GM12874 (cell line): Measurements from ENCODE around the gene FAM234A.

Source experiments
- TF ChIP-seq, protein P1 (sequence below): IDR thresholded peaks from 2 replicates; pipeline ENCODE4 v1.5.1; 2011; ENCODE audit warnings: low read depth, mild to moderate bottlenecking, control low read depth, low read length, moderate library complexity; ENCODE audit not compliant: insufficient read depth

Gene FAM234A

DNA sequence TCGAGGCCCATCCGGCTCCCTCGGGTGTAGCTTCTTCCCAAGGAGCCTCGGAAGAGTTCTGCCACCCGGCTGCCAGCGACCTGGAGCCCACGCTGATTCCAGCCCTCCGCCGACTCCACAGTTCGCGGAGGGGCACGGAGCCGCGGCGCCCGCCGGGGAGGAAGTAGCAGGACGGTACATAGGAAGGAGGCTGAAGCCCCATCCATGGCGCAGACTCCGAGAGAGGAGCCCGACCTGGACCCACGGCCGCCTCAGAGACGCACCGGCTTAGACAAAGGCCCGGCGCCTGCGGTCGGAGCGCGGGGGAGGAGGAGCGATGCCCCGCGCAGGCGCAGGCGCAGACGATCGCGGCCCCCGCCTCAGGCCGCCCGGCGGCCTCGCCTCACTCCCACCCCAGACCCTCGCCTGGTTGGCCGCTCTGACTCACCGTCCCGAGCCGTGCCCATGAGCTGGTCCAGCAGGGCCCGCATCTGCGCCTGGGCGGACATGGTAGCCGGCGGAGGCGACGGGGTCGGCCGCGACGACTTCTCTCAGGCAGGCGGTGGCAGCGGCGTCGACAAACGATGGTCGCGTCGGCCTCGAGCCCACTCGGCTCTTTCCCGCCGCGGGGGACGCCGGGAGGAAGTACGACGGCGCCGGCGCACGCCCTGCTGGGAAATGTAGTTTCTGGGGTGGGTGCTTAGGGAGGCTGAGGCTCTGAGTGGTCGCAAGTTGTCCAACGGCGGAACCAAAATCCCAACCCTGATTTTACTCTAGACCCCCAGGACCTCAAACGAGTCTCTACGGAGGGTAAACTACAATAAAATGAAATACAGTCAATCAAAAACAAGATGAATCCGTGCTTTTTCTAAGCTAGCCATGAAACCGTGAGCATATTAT, 5.5 kb upstream of the FAM234A start, which contains the start of gene LUC7L:
Gene LUC7L, minus strand, starts transcription at position 598 of the 879 bp plus-strand sequence. Its CDS starts 110 bp downstream, at position 488.
- TF ChIP-seq, protein P1, sequence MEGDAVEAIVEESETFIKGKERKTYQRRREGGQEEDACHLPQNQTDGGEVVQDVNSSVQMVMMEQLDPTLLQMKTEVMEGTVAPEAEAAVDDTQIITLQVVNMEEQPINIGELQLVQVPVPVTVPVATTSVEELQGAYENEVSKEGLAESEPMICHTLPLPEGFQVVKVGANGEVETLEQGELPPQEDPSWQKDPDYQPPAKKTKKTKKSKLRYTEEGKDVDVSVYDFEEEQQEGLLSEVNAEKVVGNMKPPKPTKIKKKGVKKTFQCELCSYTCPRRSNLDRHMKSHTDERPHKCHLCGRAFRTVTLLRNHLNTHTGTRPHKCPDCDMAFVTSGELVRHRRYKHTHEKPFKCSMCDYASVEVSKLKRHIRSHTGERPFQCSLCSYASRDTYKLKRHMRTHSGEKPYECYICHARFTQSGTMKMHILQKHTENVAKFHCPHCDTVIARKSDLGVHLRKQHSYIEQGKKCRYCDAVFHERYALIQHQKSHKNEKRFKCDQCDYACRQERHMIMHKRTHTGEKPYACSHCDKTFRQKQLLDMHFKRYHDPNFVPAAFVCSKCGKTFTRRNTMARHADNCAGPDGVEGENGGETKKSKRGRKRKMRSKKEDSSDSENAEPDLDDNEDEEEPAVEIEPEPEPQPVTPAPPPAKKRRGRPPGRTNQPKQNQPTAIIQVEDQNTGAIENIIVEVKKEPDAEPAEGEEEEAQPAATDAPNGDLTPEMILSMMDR = no peak

DNA sequence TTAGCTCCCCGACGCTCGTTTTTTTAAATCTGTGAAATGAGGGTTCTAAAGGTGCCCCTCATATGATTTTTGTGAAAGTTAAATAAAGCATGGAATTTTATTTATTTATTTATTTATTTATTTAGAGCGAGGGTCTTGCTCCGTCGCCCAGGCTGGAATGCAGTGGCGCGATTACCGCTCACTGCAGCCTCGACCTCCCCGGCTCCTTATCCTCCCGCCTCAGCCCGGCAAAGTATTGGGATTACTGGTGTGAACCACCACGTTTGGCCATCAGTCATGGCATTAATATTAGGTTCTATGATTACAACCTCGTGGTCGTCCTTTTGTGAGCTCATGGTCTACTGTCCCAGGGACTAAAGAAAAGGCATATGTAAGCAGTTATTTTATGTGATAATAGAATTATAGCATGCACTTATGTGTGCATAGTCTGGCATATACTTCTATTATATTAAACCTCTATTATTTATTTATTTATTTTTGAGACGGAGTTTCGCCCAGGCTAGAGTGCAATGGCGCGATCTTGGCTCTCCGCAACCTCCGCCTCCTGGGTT, 4.8 kb upstream of the FAM234A start:
- TF ChIP-seq, protein P1 = no peak

DNA sequence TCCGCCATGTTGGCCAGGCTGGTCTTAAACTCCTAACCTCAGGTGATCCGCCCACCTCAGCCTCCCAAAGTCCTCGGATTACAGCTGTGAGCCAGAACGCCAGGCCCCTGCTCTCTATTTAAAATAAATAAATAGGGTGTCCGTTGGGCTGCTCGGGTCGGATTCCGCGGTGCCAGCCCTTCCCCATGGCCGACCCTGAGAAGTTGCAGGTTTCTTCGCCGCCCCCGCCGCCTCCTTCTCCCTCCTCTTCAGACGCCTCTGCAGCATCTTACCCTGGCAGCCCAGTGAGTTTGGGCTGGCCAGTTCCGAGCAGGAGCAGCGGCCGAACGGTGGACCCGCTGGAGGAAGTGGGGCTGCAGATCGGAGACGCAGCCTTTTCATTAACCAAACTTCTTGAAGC, 3.7 kb upstream of the FAM234A start:
- TF ChIP-seq, protein P1 = no peak

DNA sequence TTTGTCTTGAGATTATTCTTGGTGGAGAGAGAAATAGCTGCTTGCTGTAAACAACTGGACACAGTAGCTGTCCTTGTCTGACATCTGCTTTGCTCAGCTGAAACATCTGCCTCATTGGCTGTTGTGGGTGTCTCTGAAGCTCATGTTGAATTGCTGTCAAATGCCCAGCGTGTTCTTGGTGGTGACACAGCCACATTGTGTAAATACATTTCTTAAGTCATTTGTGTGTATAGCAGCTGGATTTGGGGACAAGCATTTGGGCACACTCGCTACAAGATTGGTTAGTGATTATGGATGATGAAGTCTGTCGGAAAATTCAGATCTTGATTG, 5.3 kb downstream of the FAM234A start:
- TF ChIP-seq, protein P1 = no peak

DNA sequence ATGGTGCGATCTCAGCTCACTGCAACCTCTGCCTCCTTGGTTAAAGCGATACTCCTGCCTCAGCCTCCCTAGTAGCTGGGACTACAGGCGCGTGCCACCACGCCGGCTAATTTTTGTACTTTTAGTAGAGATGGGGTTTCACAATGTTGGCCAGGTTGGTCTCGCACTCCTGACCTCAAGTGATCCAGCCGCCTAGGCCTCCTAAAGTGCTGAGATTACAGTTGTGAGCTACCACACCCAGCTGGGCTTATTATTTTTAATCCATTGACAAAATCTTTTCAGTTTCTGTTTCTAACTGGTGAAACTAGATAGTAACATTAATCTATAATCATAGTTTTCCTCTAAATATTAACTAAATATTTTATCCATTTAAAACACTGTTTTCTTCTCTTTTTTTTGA, 5.9 kb downstream of the FAM234A start:
- TF ChIP-seq, protein P1 = no peak

DNA sequence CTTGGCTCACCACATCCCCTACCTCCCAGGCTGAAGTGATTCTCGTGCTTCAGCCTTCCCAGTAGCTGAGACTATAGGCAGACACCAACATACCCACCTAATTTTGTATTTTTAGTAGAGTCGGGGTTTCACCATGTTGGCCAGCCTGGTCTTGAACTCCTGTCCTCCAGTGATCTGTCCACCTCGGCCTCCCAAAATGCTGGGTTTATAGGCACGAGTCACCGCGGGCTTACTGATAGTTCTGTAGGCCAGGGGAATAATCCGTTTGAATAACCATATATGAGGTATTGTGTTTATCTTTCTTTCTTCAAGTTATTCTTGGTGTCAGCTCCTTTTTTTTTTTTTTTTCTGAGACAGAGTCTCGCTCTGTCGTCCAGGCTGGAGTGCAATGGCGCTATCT, 7.7 kb downstream of the FAM234A start:
- TF ChIP-seq, protein P1 = no peak

DNA sequence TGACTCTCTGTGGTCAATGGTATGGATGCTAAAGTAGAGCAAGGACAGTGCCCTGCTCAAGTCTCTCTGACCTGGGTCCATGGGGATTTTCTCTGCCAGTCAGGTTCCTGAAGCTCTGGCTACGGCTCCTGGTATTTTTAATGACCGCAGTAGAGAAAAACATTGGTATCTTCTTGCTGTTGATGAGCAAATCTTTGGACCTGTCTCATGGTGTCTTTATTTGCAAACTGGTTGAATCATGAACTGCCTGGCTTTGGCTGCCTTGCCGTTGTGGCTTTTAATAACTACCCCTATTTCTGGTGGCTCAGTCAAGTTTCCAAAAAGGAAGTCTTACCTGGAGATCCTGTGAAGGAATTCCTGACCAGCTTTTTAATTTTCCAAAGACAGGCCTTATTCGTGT, 8.7 kb downstream of the FAM234A start:
- TF ChIP-seq, protein P1 = no peak
